ENCODE measurements around the gene MYO6.

DNA sequence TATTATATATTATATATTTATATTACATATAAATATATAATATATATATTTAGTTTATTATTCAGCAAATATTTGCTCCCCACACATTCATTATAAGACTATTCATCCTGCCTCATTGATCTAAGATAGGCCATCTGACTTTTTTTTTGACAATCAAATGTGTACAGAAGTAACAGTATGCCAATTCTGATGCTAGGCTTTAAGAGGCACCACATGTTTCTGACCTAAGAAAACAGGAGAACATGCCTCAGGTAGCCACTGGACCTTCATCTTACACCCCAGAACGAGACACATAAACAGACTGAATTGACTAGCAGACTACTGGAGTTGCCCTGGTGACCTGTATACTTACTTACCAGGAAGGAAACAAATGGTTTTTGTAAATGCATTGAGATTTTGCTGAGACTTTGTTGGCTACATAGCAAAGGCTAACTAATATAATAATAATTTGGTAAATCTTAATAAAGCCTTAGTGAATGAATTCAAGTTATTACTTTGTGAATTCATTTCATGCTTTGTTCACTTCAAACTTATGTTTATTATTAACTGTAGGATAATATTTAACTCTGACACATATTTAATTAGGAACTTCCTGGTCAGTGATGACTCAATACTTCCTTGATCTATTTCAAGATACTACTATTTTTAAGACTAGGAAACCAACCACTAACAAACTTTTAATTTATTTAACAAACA lies 13.4 kb upstream of the MYO6 start:
- TF ChIP-seq, protein P1, sequence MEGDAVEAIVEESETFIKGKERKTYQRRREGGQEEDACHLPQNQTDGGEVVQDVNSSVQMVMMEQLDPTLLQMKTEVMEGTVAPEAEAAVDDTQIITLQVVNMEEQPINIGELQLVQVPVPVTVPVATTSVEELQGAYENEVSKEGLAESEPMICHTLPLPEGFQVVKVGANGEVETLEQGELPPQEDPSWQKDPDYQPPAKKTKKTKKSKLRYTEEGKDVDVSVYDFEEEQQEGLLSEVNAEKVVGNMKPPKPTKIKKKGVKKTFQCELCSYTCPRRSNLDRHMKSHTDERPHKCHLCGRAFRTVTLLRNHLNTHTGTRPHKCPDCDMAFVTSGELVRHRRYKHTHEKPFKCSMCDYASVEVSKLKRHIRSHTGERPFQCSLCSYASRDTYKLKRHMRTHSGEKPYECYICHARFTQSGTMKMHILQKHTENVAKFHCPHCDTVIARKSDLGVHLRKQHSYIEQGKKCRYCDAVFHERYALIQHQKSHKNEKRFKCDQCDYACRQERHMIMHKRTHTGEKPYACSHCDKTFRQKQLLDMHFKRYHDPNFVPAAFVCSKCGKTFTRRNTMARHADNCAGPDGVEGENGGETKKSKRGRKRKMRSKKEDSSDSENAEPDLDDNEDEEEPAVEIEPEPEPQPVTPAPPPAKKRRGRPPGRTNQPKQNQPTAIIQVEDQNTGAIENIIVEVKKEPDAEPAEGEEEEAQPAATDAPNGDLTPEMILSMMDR (IDR thresholded peaks at IDR 0.05), result no peak
- TF ChIP-seq POLR2AphosphoS5 (IDR thresholded peaks at IDR 0.05; ENCODE audit: insufficient read depth in 1 of 2, low read depth in 1 of 2) (no peak), POLR2A (IDR thresholded peaks at IDR 0.05) (no peak)
